ENCODE measurements around the gene KCNH4.
"Not testable (repeated sequence)": the region's sequence is repeated elsewhere in the genome, so short reads cannot be mapped to it uniquely, and the experiment has no call there.

The KCNH4 gene

GRCh38 chr17:42178817-42179216 is 2.1 kb downstream of the KCNH4 start:
- DNase-seq (ENCODE audit: low spot score): no peak

GRCh38 chr17:42177684-42178083 is 3.3 kb downstream of the KCNH4 start:
- no peak for DNase-seq (ENCODE audit: low spot score)

GRCh38 chr17:42174126-42174783 is 6.7 kb downstream of the KCNH4 start:
- no peak for DNase-seq (ENCODE audit: low spot score)

GRCh38 chr17:42171831-42172230 is 9.1 kb downstream of the KCNH4 start:
- no peak for DNase-seq (ENCODE audit: low spot score)

- no peak for DNase-seq (ENCODE audit: low spot score)
Observed at GRCh38 chr17:42169351-42169750, 11.6 kb downstream of the KCNH4 start.

- no peak for DNase-seq (ENCODE audit: low spot score)
Observed at GRCh38 chr17:42167807-42168206, 13.1 kb downstream of the KCNH4 start.

GRCh38 chr17:42166196-42166763 is 14.7 kb downstream of the KCNH4 start:
- DNase-seq (ENCODE audit: low spot score): no peak

- no peak for DNase-seq (ENCODE audit: low spot score)
Observed at GRCh38 chr17:42165751-42166150, 15.2 kb downstream of the KCNH4 start.

GRCh38 chr17:42163696-42164407 is 17.1 kb downstream of the KCNH4 start:
- DNase-seq (ENCODE audit: low spot score): no peak

- no peak for DNase-seq (ENCODE audit: low spot score)
Observed at GRCh38 chr17:42163113-42163512, 17.8 kb downstream of the KCNH4 start.

GRCh38 chr17:42160531-42160910 is 20.4 kb downstream of the KCNH4 start:
- DNase-seq (ENCODE audit: low spot score): no peak

- DNase-seq (ENCODE audit: low spot score): no peak
Observed at GRCh38 chr17:42159796-42160530, 21.0 kb downstream of the KCNH4 start.

- DNase-seq (ENCODE audit: low spot score): no peak
Observed at GRCh38 chr17:42155614-42156045, 25.3 kb downstream of the KCNH4 start.

GRCh38 chr17:42153919-42154742 is 26.8 kb downstream of the KCNH4 start:
- peak; percentile 31 for DNase-seq (ENCODE audit: low spot score)

GRCh38 chr17:42146911-42147607 is 33.9 kb downstream of the KCNH4 start:
- DNase-seq (ENCODE audit: low spot score): no peak

GRCh38 chr17:42143138-42143537 is 37.8 kb downstream of the KCNH4 start:
- DNase-seq (ENCODE audit: low spot score): not testable (repeated sequence)

- no peak for DNase-seq (ENCODE audit: low spot score)
Observed at GRCh38 chr17:42142371-42142896, 38.5 kb downstream of the KCNH4 start.

GRCh38 chr17:42141382-42141781 is 39.6 kb downstream of the KCNH4 start:
- DNase-seq (ENCODE audit: low spot score): no peak

- DNase-seq (ENCODE audit: low spot score): not testable (repeated sequence)
Observed at GRCh38 chr17:42140690-42141089, 40.3 kb downstream of the KCNH4 start.

- DNase-seq (ENCODE audit: low spot score): no peak
Observed at GRCh38 chr17:42138749-42139492, 42.0 kb downstream of the KCNH4 start.
